ENCODE results near the gene GABRD. TPM values are rescaled to one million over a fixed set of nuclear protein-coding genes. Genes with fewer than 3 reads are reported as not detected.
A peak's percentile ranks its signal among the peaks of the same experiment; 100 is the strongest.

Gene GABRD
- total and polyA plus RNA-seq, 2 of the 13 experiments (the other 11 are each of a cell fraction or from before 2014, with no cell fraction given): not detected

DNA sequence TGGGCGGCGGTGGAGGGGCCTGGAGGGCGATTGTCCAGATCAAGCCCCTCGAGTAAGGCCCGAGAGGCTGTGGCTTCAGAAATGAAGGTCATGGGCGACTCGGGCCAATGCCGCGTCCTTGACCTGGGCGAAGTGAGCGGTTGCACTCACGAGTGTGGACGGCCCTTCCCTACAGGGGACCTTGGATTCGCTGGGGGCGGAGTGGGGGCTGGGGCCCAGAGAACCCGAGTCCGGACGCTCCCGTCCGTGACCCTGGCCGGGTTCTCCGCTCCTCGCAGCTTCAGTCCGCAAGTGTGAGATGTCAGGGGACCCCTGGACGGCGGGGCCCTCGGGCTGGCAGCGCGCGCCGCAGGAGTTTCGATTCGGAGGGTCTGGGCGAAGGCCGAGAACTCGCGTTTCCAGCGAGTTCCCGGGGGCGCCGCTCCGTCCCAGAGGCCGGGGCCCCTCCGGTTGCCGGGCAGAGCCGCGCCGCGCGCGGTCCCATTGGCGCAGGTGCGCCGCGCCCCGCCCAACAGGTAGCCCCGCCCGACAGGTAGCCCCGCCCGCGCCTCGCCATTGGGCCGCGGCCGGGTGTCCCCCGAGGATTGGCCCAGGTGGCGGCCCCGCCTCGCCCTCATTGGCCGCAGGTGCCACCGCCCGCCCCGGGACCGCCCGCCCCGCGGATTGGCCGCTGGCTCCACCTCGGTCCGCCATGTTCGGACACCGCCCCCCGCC is 30.7 kb downstream of the GABRD start, which contains the start of gene PRKCZ (continued):
- TF ChIP-seq, protein P1, sequence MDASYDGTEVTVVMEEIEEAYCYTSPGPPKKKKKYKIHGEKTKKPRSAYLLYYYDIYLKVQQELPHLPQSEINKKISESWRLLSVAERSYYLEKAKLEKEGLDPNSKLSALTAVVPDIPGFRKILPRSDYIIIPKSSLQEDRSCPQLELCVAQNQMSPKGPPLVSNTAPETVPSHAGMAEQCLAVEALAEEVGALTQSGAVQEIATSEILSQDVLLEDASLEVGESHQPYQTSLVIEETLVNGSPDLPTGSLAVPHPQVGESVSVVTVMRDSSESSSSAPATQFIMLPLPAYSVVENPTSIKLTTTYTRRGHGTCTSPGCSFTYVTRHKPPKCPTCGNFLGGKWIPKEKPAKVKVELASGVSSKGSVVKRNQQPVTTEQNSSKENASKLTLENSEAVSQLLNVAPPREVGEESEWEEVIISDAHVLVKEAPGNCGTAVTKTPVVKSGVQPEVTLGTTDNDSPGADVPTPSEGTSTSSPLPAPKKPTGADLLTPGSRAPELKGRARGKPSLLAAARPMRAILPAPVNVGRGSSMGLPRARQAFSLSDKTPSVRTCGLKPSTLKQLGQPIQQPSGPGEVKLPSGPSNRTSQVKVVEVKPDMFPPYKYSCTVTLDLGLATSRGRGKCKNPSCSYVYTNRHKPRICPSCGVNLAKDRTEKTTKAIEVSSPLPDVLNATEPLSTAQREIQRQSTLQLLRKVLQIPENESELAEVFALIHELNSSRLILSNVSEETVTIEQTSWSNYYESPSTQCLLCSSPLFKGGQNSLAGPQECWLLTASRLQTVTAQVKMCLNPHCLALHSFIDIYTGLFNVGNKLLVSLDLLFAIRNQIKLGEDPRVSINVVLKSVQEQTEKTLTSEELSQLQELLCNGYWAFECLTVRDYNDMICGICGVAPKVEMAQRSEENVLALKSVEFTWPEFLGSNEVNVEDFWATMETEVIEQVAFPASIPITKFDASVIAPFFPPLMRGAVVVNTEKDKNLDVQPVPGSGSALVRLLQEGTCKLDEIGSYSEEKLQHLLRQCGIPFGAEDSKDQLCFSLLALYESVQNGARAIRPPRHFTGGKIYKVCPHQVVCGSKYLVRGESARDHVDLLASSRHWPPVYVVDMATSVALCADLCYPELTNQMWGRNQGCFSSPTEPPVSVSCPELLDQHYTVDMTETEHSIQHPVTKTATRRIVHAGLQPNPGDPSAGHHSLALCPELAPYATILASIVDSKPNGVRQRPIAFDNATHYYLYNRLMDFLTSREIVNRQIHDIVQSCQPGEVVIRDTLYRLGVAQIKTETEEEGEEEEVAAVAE (CRISPR knock-in tag; IDR thresholded peaks at IDR 0.05; ENCODE audit: borderline replicate concordance): no peak
- no peak for TF ChIP-seq JDP2 (CRISPR knock-in tag; IDR thresholded peaks at IDR 0.05; ENCODE audit: borderline replicate concordance)
- TF ChIP-seq ZNF768 (CRISPR knock-in tag; IDR thresholded peaks at IDR 0.05): peak; percentile 54
- no peak for TF ChIP-seq ZNF337 (CRISPR knock-in tag; IDR thresholded peaks at IDR 0.05; ENCODE audit: borderline replicate concordance, low read depth)
- TF ChIP-seq MYC (CRISPR knock-in tag; IDR thresholded peaks at IDR 0.05; ENCODE audit: borderline replicate concordance): no peak; the same call in 1 of the 2 replicates
- TF ChIP-seq THAP11 (CRISPR knock-in tag; IDR thresholded peaks at IDR 0.05): peak; percentile 33
- no peak; the same call in 1 of the 2 replicates for TF ChIP-seq PPARG (CRISPR knock-in tag; conservative IDR thresholded peaks at IDR 0.05)
- TF ChIP-seq KDM3A (CRISPR knock-in tag; IDR thresholded peaks at IDR 0.05; ENCODE audit: low read depth): peak; percentile 62; the same call in 1 of the 2 replicates
- TF ChIP-seq, protein P2, sequence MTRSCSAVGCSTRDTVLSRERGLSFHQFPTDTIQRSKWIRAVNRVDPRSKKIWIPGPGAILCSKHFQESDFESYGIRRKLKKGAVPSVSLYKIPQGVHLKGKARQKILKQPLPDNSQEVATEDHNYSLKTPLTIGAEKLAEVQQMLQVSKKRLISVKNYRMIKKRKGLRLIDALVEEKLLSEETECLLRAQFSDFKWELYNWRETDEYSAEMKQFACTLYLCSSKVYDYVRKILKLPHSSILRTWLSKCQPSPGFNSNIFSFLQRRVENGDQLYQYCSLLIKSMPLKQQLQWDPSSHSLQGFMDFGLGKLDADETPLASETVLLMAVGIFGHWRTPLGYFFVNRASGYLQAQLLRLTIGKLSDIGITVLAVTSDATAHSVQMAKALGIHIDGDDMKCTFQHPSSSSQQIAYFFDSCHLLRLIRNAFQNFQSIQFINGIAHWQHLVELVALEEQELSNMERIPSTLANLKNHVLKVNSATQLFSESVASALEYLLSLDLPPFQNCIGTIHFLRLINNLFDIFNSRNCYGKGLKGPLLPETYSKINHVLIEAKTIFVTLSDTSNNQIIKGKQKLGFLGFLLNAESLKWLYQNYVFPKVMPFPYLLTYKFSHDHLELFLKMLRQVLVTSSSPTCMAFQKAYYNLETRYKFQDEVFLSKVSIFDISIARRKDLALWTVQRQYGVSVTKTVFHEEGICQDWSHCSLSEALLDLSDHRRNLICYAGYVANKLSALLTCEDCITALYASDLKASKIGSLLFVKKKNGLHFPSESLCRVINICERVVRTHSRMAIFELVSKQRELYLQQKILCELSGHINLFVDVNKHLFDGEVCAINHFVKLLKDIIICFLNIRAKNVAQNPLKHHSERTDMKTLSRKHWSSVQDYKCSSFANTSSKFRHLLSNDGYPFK (CRISPR knock-in tag; IDR thresholded peaks at IDR 0.05; ENCODE audit: borderline replicate concordance): peak; percentile 33; the same call in 1 of the 2 replicates
- TF ChIP-seq SP1 (IDR thresholded peaks at IDR 0.05): no peak
- TF ChIP-seq SP1 (CRISPR knock-in tag; IDR thresholded peaks at IDR 0.05): peak; percentile 83
- no peak for TF ChIP-seq RFX3 (CRISPR knock-in tag; IDR thresholded peaks at IDR 0.05)
- 0 out of 2 replicates have a peak, but pooled peaks have one; percentile 43 for TF ChIP-seq ARNT2 (CRISPR knock-in tag; IDR thresholded peaks at IDR 0.05; ENCODE audit: low read depth)
- peak; percentile 19; the same call in 1 of the 2 replicates for TF ChIP-seq RXRB (CRISPR knock-in tag; IDR thresholded peaks at IDR 0.05; ENCODE audit: borderline replicate concordance)
- TF ChIP-seq NR2F2 (IDR thresholded peaks at IDR 0.05; ENCODE audit: borderline replicate concordance, low read depth): peak; percentile 64; the same call in 1 of the 2 replicates
- TF ChIP-seq, protein P3, sequence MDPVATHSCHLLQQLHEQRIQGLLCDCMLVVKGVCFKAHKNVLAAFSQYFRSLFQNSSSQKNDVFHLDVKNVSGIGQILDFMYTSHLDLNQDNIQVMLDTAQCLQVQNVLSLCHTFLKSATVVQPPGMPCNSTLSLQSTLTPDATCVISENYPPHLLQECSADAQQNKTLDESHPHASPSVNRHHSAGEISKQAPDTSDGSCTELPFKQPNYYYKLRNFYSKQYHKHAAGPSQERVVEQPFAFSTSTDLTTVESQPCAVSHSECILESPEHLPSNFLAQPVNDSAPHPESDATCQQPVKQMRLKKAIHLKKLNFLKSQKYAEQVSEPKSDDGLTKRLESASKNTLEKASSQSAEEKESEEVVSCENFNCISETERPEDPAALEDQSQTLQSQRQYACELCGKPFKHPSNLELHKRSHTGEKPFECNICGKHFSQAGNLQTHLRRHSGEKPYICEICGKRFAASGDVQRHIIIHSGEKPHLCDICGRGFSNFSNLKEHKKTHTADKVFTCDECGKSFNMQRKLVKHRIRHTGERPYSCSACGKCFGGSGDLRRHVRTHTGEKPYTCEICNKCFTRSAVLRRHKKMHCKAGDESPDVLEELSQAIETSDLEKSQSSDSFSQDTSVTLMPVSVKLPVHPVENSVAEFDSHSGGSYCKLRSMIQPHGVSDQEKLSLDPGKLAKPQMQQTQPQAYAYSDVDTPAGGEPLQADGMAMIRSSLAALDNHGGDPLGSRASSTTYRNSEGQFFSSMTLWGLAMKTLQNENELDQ (CRISPR knock-in tag; IDR thresholded peaks at IDR 0.05; ENCODE audit: borderline replicate concordance): no peak
- TF ChIP-seq, protein P4, sequence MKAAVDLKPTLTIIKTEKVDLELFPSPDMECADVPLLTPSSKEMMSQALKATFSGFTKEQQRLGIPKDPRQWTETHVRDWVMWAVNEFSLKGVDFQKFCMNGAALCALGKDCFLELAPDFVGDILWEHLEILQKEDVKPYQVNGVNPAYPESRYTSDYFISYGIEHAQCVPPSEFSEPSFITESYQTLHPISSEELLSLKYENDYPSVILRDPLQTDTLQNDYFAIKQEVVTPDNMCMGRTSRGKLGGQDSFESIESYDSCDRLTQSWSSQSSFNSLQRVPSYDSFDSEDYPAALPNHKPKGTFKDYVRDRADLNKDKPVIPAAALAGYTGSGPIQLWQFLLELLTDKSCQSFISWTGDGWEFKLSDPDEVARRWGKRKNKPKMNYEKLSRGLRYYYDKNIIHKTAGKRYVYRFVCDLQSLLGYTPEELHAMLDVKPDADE (CRISPR knock-in tag; IDR thresholded peaks at IDR 0.05): no peak
- TF ChIP-seq MXD4 (CRISPR knock-in tag; IDR thresholded peaks at IDR 0.05): no peak
- TF ChIP-seq U2AF2 (IDR thresholded peaks at IDR 0.05; ENCODE audit: low read depth, low read length): no peak

All from HepG2 (cell line).